ENCODE data around the gene CHAD.
A peak's percentile ranks its signal among the peaks of the same experiment; 100 is the strongest.
"Not testable (repeated sequence)": the region's sequence is repeated elsewhere in the genome, so short reads cannot be mapped to it uniquely, and the experiment has no call there.

Gene CHAD

DNA sequence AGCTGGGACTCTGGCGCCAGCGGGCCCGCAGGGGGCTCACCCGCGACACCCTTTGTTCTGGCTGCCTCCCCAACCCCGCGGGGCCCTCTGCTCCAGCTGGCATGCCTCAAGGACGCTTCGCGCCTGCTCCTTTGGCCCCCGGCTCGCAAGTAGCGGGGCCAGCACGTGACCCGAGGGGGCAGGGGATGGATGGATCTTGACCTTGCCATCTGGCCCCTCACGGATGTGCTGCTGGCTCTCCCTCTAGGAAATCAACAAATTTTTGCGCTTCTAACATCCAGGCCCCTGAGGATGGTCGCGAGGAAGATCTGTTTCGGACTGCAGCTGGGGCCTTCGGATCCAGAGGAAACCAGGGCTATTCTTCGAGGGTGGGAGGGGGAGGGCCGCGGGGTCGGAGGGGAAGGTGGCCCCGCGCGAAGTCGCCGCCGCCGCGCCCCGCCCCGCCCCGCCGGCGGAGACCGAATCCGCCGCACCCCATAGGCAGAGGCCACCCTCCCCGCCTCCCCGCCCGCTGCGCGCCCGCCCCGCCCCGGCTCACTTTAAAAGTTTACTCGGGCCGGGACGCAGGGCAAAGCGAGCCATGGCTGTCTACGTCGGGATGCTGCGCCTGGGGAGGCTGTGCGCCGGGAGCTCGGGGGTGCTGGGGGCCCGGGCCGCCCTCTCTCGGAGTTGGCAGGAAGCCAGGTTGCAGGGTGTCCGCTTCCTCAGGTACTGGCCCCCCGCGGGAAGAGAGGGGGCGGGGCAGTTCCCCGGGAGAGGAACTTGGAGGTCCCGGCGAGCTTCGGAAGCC is 42.8 kb downstream of the CHAD start, which contains the start of gene ACSF2:
TSS of gene ACSF2 (plus strand) at position 537 of the 790 bp plus-strand sequence. CDS start at position 581, 44 bp downstream.
- peak; percentile 37 for DNase-seq

DNA sequence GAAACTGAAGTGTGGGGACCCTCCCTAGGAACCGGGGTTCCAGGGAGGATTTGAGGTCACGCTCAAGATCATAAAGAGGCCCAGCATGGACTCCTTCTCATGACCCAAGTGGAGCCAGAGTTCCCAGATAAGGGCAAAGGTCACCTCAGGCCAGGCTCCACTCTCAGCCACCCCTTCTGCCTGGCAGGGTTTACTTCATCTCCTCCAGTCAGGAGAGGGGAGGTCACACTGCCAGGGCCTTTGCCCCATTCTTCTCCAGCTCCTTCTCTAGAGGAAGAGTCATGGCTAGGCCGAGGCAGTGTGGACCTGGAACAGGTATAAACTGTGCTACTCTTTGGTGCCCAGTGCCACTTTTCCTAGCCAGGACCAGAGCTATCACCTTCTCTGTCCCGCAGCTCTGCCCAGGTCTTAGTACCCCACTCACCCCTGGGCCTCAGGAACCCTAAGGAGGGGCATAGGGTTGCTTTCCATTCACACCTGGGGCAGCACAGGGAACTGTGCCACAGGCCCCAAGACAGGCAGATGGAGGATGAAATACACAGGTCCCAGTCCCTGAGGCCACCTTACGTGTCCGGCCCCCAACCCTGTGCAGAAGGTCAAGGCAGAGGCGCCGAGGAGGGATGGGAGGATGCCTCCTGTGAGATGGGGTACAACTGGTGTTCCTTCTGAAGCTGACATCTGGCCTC is 43.5 kb downstream of the CHAD start:
- no peak for DNase-seq

DNA sequence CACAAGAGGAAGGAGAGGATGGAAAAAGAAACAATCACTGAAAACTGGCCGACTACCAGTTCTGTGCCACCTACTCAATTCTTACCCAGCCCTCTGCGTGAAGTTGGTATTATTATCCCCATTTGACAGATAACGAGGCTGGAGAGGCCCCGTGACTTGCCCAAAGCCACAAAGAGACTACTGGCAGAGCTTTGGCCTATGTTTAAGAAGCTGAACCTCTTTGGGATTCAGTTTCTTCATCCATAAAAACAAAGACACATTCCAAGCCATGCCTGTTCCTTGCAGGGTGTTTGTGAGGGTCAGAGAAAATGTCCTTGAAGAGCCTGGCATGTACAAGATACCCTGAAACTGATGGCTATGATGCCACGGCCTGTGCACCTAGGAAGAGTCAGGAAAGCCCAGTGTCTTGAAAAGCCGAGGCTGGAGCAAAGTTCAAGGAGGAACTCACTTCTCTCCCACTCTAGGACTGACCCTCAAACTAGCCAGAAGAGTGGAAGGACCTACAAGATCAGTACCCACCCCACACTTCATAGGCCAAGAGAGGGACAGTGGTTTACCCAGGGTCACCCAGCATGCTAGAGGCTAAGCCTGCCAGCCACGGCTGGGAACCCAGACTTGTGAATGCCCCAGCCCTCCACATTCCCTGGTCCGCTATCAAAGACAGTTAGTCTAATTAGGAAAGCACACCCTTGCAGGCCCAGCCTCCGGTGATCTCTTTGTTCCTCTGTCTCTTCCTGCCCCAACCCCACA is 44.3 kb downstream of the CHAD start:
- no peak for DNase-seq

DNA sequence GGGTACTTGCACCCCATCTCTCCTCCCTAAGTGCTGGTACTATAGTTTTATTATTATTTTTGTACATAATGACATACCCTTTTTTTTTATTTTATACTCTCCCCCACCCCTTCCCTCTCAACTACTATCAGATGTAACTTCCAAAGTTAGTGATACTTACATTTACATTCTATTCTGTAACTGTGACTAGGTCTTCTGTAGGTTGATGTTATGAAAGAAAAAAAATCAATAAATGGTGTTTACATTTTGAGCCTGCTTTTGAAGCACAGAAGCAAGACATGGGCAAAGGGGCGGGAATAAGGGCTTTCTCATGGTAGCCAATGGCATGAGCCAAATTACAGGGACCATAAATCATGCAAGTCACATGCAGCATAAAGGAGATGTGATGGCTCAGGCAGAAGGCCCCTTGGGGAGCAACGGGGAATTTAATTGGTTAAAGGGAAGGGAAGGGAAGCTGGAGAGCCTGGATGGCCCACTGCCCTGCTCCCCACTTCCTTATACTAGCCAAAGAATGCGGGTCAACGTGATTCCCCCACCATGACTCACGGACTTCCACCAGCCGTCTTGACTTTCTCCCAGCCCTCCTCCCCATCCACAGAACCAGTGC is 45.0 kb downstream of the CHAD start:
- DNase-seq, result no peak

DNA sequence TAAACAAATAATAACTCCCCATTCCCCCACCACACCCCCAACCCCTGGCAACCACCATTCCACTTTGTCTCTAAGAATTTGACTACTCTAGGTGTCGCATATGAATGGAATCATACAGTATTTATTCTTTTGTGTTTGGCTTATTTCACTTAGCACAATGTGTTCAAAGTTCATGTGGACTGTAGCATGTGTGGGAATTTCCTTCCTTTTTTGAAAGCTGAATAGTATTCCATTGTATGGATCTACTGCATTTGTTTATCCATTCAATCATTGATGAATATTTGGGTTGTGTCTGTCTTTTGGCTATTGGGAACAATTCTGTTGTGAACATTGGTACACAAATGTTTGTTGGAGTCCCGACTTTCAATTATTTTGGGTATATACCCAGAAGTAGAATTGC is 45.9 kb downstream of the CHAD start:
- no peak for DNase-seq

DNA sequence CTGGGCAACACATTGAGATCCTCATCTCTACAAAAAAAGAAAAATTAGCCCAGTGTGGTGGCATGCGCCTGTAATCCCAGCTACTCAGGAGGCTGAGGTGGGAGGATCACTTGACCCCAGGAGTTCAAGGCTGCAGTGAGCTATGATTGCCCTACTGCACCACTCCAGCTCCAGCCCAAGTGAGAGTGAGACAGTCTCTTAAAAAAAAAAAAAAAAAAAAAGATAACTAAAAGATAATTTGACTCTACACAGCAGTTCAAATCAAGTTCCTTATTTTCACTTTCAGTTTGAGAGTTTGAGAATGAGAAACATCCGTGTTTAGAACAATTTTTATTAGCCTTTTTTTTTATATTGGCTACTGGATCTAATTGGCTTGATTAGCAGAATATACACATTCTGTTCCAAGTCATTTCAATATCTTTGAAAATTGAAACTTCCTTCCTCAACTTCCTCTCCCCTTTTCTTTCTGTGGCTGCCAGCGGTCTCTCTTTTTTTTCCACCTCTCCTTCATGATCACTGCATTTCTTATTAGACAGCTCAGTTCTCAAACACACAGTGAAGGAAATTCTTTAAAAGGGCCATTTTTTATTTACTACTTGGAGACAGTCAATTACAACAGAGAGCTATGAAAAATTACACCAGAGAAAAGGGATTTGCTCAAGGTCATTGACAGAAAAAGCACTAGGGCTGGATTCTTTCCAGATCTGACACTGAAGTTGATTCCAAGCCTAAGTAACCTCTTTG is 47.2 kb downstream of the CHAD start:
- DNase-seq, result no peak

DNA sequence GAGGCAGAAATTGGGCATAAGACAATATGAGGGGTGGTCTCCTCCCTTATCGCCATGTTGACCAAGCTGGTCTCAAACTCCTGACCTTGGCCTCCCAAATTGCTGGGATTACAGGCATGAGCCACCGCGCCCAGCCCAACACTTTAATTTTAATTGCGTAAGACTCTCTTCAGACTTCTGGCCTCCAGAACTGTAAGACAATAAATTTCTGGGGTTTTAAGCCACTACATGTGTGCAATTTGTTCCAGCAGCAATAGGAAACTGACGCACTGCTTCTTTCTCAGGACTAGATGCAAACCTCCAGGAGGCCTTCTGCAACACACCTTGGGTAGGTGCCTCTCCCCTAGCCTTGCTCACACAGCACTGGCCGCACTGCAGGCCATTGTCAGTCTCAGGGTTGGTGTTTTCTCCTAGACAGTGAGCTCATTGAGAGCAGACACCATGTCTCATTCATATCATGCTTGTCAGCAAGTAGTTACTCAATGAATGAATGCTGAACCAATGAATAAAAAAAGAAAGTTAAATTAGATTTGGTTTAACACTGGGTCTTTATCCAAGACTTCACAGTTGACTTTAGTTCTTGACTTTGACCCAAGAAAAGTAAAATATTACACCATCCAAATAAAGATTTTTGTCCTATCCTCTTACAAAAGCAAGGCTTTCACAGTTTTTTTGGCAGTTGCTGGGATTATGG is 48.1 kb downstream of the CHAD start:
- no peak for DNase-seq

DNA sequence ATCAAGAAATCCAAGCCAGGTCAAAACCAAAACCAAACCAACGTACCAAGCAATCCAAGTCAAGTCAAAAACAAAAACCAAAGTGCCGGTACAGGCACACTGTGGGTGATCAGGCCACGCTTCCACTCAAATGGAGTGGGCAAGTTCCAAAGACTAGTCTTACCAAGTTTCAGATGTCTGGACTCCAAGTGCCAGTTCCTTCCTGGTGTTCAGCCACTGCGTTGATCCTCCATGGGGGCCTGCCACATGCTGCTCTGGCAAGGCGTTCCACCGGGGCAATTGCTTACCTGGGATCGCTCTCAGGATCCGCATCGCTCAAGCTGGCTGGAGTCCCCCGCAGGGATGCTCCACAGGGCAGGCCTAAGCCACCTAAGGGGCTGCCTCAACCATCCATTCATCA is 49.1 kb downstream of the CHAD start:
- DNase-seq, result not testable (repeated sequence)

DNA sequence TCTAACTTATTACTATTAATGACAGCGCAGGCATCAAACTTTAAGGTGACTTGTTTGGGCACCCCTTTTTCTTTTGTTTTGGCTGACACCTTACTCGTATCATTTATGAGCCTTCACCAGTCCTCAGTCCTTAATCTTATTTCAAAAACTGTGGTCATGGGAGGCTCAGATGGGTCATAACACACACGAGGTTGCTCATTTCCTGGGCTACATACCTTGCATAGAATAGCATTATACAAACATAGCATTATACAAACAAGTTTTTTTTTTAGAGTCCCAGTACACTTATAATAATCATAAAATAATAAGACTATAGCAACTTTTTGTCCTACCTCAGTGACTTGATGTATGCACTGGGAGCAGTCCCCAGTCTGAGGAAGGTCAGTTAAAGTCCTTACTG is 53.9 kb downstream of the CHAD start:
- no peak for DNase-seq

All from NCI-H1105 treated with DMSO at 0.1 percent for 48 hours (cell line).